HG03460 (cell line): ENCODE measurements around the gene ZNF570.
A peak's percentile ranks its signal among the peaks of the same experiment; 100 is the strongest.

ENCODE experiments used
- ATAC-seq: cut with Tn5 transposase; IDR thresholded peaks from one replicate; pipeline ENCODE4 v1.9.1; 2021; ENCODE audit not compliant: unreplicated experiment

ZNF570 gene

DNA sequence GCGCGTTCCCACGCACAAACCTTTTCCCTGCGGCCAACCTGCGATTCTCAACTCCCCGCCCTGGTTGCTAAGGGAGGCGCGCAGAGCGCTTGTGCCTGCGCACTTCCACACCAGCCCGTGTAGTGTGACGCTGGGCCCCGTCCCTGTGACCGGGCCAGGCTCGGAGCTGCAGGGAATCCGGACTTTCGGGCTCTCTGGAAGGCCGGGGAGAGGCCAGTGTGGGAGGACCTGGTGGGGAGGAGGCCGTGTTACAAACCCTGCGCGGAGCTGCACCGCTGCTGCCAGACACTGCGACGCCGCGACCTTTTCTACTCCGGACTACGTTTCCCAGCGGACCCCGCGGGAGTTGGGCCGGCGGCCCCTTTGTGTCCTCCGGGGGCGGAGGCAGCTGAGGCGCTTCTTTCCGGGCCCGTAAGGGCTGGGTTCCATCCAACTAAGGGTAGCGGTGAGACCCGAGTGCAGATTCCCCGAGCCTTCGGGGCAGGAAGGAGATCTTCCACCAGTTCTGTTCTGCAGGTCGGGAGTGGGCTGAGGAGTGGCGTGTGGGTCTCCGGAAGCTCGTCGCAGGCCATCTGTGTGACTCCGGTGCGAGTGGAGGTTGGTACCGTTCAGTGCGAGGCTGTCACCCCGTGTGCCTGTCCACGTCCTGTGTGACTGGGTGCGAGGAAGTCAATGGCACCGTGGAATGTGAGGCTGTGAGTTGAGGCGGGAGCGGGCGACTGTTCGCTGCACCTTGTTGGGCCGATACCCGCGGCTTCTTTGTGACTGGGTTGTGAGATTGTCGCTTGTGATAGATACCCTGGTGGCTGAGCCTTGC lies at the start of gene ZNF570:
Gene ZNF570 (plus strand): TSS at position 396 of the 817 bp plus-strand sequence. CDS start 999 bp downstream, outside the sequence.
- peak; percentile 59 for ATAC-seq

GRCh38 chr19:37452500-37453245 lies 16.5 kb upstream of the ZNF570 start:
- ATAC-seq, result no peak

DNA sequence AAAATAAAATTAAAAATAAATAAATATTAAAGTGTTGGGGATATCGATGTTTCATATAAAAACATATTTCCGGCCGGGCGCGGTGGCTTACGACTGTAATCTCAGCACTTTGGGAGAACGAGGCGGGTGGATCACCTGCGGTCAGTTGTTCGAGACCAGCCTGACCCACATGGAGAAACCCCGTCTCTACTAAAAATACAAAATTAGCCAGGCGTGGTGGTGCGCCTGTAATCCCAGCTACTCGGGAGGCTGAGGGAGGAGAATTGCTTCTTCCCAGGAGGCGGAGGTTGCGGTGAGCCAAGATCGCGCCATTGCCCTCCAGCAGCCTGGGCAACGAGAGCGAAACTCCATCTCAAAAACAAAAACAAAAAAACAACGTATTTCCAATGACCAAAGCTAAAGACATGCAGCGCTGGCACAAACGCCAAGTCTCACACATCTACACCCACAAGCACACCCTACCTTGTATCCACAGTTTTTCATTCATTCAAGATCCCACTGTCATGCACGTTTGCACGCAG lies 2.8 kb upstream of the ZNF570 start:
- no peak for ATAC-seq

DNA sequence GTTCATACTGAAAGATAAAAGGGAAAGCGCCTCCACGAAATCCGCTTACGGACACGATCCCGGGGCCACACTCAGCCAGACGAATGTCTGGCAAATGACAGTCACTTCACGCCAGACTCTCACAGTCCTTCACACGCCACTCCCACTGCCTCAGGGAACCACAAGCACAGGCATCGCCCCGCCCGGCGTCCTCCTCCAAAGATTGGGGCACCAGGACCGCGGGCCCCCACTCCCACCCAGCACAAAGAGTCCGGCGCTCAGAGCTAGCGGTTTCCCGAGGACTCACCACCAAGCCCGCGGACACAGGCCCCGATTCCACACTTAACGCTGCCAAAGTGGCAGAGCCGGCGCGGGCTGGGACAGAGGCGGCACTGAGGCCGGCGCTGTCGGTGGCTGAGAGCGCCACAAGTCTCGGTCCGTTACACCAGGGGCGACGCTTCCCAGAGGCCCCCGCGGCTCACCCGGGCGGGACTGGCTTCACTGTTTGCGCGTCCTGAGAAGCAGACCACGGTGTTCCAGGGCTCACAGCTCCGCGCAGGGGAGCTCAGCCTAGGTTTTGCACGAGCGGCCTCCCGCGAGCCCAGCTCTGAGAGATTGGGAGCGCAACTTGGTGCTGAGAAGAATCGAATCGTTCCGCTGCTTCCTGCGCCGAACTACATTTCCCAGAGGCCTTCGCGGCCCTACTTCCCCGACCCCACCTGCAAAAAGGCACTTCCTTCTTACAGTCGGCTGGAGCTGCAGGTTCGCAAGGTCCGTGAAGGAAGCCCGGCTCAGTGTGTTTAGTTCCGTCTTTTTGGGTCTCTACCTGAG lies 2.2 kb upstream of the ZNF570 start, which contains the start of gene ZNF569:
Gene ZNF569 (minus strand): TSS at position 647 of the 810 bp plus-strand sequence. CDS start 22,523 bp downstream, outside the sequence.
- ATAC-seq, result peak; percentile 63

- no peak for ATAC-seq
Observed at GRCh38 chr19:37467608-37468090, 1.5 kb upstream of the ZNF570 start.

DNA sequence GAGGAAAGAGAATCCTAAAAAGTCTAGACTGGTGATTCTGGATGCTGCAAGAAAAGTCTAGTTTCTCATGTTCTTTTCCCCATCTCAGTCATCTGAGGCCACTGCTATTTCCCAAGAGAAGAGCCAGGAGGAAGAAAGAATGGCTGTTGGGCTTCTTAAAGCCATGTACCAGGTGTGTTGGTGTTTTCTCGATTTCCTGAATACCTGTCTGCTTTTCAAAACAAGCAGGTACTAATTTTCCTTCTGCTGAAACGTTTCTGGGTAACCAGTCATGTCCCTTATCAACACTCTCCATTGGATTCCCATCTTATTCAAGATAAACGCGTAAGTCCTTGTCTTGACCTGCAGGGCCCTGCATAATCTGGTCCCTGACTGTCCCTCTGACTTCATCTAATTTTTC lies 1.1 kb downstream of the ZNF570 start:
- ATAC-seq, result no peak

DNA sequence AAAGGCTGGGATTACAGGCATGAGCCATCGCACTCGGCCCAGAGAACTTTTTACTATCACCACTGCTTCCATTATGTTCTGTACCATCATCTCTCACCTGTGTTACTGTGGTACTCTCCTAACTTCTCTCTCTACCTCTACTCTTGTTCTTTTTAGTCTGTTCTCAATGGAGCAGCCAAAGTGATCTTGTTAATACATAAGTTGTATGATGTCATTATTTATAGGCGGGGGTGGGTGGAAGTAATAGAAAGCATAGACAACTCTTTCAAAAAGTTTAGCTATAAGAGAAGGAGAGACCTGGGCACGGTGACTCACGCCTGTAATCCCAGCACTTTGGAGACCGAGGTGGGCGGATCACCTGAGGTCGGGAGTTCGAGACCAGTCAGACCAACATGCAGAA lies 3.0 kb downstream of the ZNF570 start:
- ATAC-seq, result no peak

GRCh38 chr19:37484406-37485168 lies 15.4 kb downstream of the ZNF570 start:
- no peak for ATAC-seq

- ATAC-seq, result no peak
Observed at GRCh38 chr19:37492213-37492612, 23.1 kb downstream of the ZNF570 start.

DNA sequence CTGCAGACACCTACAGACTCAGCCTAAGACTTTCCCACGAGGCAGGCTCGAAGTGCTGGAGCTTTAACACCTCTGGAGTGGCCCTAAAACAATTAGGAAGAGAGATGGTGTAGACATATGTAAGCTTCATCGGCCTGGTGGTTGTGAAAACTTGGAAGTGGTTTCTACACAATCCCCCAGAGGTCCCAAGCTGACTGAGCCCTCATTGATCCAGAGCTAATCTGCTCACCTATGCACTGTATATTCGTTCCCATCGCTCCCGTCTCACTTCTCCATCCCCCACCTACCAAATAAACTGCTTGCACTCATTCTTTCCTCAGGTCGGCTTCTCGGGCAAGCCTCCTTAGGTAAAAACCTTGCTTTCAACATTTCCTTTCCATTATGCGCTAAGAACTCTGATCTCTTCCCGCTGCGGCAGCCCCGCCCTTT lies 36.8 kb downstream of the ZNF570 start:
- no peak for ATAC-seq

DNA sequence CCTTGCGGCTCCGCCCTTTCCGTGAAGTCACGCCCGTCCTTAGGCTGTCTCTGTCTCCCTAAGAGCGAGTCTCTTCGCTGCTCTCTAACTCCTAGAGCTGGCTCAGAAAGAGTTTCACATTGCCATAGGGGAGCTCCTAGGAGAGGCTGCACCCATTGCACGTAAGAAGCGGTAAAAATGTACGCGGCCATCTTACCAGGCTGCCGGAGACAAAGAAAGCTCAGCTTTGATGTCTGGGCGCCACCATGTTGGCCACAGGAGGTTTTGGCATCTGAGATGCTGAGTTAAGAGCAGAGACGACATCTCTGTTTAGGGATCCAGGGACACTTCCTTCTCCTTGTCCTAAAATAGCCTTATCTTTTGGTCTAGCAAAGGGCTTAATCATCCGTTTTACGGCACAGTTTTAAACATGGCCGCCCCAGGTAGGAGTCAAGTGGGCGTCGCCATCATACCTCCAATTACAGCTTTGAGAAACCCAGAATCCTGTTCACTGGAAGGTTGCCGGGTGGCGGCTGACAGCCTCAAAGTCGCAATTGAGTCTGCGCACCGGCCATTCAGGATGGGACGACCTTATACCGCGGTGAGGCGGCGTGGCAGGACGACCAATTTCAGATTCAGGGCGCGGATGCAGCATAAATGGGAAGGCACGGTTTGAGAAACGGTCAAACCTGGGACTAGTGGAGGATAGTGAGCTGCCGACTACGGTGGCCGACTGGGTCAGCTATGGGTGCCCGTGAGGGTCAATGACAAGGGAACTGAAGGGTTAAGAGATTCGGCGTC lies 37.4 kb downstream of the ZNF570 start, which contains the start of gene ZNF793:
Gene ZNF793 (plus strand): TSS at position 553 of the 780 bp plus-strand sequence. CDS start 16,501 bp downstream, outside the sequence.
- ATAC-seq, result no peak

DNA sequence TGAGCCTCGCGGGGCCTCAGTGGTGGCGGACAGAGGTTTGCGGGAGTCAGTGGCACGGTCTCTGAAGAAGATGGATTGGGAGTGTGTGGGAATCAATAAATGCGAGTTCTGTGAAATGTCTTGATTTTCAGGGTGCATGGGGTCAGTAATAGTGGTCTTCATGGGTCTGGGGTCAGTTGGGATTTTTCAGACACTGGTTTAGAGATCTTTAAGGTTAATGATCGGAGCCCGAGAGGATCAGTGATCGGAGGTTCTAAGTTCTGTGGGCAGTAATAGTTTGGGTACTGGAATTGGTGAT lies 38.0 kb downstream of the ZNF570 start:
- no peak for ATAC-seq

DNA sequence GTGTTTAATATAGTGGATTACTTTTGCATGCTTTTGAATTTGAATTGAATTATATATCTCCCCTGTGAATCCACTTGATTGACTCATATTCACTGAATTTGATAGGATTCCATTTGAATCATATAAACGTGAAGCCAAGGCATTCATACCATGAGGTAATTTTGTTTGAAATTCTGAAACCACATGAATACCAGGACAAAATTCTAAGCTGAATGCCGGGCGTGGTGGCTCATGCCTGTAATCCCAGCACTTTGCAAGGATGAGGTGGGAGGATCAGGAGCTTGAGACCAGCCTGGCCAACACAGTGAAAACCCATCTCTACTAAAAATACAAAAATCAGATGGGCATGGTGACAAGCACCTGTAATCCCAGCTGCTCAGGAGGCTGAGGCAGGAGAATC lies 42.0 kb downstream of the ZNF570 start:
- ATAC-seq, result no peak

DNA sequence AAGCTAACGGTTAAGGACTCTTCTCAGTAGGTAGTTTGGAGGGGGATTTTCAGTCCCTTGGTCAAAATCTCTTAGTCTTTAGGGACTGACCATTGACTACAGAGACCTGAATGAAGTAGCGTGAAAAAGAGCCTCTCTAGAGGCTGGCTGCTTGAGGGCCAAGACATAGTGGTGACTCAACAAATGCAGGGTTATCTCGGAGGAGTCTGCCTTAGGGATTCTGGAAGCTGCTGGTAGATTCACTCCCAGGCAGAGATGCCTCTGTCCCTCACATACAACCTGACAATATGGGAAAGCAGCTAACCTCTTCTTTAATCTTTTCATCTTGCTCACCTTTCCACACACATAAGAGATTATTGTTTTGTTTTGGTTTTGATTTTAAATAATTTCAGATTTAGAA lies 42.7 kb downstream of the ZNF570 start:
- no peak for ATAC-seq

GRCh38 chr19:37513397-37513796 lies 44.2 kb downstream of the ZNF570 start:
- no peak for ATAC-seq

DNA sequence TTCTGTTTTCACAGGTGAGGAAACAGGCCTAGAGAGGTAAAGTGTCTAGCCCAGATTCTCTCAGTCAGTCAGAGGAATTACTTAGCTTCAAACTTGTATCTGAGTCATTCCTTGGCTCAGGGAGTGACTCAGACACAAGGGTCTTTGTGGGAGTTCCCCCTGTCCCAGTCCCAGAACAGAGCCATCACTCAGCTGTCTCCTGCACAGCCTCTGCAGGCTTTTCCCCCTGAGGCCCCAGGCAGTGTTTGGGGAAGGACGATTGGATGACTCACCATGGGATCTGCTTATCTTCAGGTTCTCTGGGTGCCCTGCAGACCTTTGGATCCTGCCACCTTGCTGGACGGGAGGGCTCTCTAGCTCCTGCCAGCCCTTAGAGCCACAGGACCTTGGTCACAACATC lies 50.7 kb downstream of the ZNF570 start:
- ATAC-seq, result no peak

GRCh38 chr19:37537391-37537947 lies 68.3 kb downstream of the ZNF570 start:
- ATAC-seq, result no peak
